AG09319 (cell line): ENCODE results near the gene CD38.
A peak's percentile ranks its signal among the peaks of the same experiment; 100 is the strongest.

Experiments
- DNase-seq: peaks from one replicate; pipeline ENCODE4 v3.0.0-alpha.2; 2010; ENCODE audit warnings: low read depth; ENCODE audit errors: extremely low read depth
- CTCF ChIP-seq: IDR thresholded peaks from 2 replicates; pipeline ENCODE4 v1.5.1; 2011; ENCODE audit warnings: low read depth, mild to moderate bottlenecking, inconsistent platforms, low read length, moderate library complexity

Gene CD38

DNA sequence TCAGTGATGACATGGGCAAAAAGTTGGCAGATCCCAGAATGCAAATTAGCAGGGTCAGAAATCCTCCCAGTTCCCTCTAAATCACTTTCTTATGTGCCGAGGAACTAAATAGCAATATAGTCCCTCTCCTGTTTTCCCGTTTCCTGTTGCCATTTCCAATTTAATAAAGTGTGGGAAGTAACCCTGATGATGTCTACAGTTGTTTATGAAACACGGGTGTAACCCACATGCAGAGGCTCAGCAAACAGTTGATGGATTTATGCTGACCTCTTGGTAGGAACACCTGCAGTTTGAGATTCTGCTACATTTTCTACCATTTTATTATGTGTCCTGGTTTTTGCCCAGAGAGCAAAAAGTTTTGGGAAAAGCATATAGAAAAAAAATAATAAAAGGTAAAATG lies 103.7 kb downstream of the CD38 start:
- no peak for DNase-seq
- no peak for TF ChIP-seq CTCF

DNA sequence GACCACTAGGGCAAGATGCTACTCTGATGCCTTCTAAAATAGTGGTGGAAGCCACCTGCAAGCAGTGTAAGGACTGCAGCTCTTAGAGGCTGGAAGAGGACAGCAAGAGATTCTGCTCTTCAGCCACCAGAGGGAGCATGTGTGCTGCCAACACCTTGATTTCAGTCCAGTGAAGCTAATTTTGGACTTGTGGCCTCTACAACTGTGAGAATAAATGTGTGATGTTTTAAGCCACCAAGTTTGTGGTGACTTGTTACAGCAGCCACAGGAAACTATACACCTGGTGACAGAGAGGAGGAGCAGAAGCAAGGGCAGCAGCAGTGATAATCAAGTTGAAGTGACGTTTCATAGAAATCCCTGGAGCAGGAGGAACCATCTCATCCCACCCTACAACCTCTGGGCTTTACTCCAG lies 104.6 kb downstream of the CD38 start:
- peak; percentile 52 for DNase-seq
- TF ChIP-seq CTCF = peak; percentile 96

DNA sequence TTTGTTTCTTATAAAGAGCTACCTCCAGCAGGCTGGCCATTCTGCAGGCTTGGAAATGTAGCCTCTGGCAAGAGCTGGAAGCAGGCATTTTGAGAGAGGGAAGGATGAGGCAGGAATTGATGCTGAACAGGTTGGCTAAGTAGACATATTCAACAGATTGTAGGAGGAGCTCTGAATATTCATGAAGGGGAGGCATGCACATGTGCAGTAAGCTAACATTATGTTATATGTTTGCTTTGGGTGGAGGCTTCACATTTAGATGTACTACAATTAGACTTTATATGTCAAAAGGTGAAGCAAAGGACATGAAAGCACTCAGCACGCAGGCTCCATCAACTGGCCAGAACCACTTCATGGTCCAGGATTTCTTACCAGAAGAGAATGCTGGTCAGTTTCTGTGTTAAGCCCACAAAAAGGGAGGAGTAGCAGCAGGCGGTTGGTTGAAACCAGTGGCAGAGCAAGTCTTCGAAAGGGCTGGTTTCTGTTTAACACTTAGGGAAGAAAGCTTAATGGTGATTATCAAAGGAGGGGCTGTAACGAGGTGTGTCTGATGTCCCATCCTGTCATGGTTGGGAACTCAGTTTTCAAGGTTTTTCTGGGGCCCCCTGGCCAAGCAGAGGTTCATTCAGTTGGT lies 105.6 kb downstream of the CD38 start:
- DNase-seq = no peak
- no peak for TF ChIP-seq CTCF

DNA sequence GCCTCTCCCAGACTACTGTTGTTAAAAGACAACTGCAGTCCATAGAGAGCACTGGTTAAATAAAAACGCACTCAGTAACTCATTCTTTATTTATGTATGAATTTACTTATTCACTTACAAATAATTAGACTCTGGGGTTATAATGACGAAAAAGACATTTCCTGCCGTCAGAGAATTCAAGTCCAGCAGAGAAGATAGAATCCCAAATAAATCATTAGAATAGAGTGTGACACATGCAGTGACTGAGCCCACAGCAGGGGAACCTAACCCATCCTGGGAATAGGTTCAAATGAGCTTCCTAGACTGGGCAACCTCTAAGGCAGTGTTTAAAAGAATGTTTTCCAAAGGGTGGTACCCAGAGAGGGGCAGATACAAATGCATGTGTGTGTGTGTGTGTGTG lies 106.5 kb downstream of the CD38 start:
- TF ChIP-seq CTCF = no peak

GRCh38 chr4:15885422-15885821 lies 107.3 kb downstream of the CD38 start:
- no peak for DNase-seq
- no peak for TF ChIP-seq CTCF

More for the DNA sequence above, 106.5 kb downstream of the CD38 start:
- no peak for DNase-seq

DNA sequence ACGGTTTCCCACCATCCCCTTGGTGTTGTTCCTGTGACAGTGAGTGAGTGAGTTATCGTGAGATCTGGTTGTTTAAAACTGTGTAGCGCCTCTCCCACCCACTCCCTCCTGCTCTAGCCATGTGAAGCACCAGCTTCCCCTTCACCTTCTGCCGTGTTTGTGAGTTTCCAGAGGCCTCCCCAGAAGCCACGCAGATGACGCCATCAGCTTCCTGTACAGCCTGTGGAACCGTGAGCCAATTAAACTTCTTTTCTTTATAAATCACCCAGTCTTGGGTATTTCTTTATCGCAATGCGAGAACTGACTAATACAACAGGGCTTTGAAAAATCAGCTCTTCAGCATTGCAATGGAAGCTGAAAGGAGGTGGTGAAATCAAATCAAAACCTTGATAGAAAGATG lies 110.4 kb downstream of the CD38 start:
- TF ChIP-seq CTCF = no peak
- no peak for DNase-seq

GRCh38 chr4:15890246-15890829 lies 112.2 kb downstream of the CD38 start:
- no peak for TF ChIP-seq CTCF
- no peak for DNase-seq
